IPS-20b (cell line): ENCODE results near the gene ERG28.

Experiments
- H3K27ac ChIP-seq: one replicate; pipeline ENCODE4 v1.5.1; 2013; ENCODE audit warnings: low read length
- H3K27me3 ChIP-seq: 2 replicates; pipeline ENCODE4 v1.6.1; 2013; ENCODE audit warnings: mild to moderate bottlenecking, low read length, inconsistent platforms; ENCODE audit not compliant: insufficient read depth
- H3K36me3 ChIP-seq: 2 replicates; pipeline ENCODE4 v1.6.1; 2013; ENCODE audit warnings: low read depth, mild to moderate bottlenecking, inconsistent platforms, low read length, moderate library complexity; ENCODE audit not compliant: insufficient read depth
- H3K4me1 ChIP-seq: 2 replicates; pipeline ENCODE4 v1.6.1; 2013; ENCODE audit warnings: mild to moderate bottlenecking, control low read depth, inconsistent platforms, low read length, moderate library complexity; ENCODE audit not compliant: insufficient read depth
- H3K4me3 ChIP-seq: 2 replicates; pipeline ENCODE4 v1.5.1; 2013; ENCODE audit warnings: mild to moderate bottlenecking, low read length, inconsistent platforms
- H3K9ac ChIP-seq: 2 replicates; pipeline ENCODE4 v1.6.1; 2013; ENCODE audit warnings: low read depth, mild to moderate bottlenecking, inconsistent platforms, low read length, moderate library complexity
- H3K9me3 ChIP-seq: 2 replicates; pipeline ENCODE4 v1.6.1; 2013; ENCODE audit warnings: mild to moderate bottlenecking, low read depth, low read length, inconsistent platforms; ENCODE audit not compliant: insufficient read depth

The ERG28 gene

DNA sequence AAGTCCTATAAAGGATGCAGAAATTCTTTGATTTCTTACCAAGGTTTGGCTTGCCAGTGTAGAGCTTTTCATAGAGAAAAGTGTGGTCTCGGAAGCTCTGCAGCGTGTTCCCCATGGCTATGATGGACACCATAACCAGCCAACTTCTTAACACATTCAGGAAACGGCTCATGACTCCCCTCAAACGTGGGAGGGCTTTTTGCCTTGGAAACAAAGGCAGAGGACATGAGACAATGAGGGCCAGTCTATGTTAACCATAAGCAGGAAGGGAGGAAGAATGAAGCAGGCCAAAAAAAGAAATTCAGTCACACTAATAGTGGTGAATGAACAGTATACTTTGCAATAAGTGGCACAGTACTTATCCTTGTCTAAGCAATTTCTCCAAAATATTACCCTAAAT, 3.3 kb downstream of the ERG28 start:
- Histone ChIP-seq H3K4me3 (no peak overlapping the region), H3K9ac (no peak overlapping the region), H3K27me3 (no peaks in the 10 kb centered on the region), H3K36me3 (peaks cover 64% of the 10 kb centered on the region), H3K9me3 (no peaks in the 10 kb centered on the region), H3K4me1 (peaks cover 8% of the 10 kb centered on the region; the same call in 1 of the 2 replicates), H3K27ac (no peak overlapping the region)

DNA sequence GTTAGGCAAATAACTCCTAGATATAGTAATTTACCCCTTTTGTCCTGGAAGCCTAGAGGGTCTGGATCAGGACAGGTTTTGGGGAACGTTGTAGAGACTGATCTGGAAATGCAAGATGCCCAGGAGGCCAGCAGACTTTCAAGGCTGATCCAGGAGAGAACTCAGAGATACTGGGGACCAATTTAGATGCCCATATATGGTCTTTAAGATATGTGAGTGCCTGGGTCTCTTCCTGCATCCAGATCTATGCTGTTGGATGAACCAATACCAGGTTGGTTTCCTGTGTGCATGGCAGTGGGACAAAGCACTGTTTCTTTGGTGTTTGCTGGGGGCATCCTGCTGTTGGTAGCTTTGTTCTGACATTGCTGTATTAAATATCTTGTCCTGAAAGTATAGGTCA, 5.4 kb downstream of the ERG28 start:
- Histone ChIP-seq H3K27ac (no peak overlapping the region), H3K4me3 (no peak overlapping the region), H3K9ac (no peak overlapping the region), H3K9me3 (no peaks in the 10 kb centered on the region), H3K4me1 (peaks cover 7% of the 10 kb centered on the region; the same call in 1 of the 2 replicates), H3K36me3 (peaks cover 85% of the 10 kb centered on the region), H3K27me3 (no peaks in the 10 kb centered on the region)

DNA sequence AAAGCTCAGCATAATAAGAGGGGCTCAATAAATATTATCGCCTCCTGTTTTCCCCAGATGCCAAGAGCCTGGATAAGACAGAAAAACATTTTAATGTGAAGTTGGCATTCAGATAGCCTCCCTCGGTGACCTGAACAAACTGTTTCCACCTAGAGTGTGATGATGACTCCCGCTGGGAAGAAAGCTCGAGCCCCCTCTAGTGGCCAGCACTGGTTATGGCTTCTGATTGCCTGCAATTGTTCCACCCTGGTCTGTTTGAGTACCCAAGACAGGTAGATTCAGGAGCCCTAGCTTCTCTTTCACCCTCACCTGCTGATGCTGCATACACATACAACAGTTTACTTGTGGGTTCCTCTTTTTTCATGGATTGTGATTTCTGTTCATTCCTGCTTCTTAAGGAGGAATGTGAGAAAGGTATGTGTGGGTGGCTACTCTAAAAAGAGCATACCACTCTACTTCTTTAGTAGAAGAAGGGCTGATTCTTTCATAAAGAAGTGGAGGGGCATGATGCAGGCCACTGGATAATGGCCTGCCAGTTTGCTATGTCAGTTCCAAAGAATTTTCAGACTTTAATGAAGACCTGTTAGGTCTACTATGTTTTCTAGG, 6.4 kb downstream of the ERG28 start:
- Histone ChIP-seq H3K27ac (no peak overlapping the region), H3K4me3 (no peak overlapping the region), H3K9ac (no peak overlapping the region), H3K36me3 (peaks cover 95% of the 10 kb centered on the region), H3K27me3 (no peaks in the 10 kb centered on the region), H3K9me3 (no peaks in the 10 kb centered on the region), H3K4me1 (0 out of 2 replicates have a peak, but pooled peaks cover 2% of the 10 kb centered on the region)

DNA sequence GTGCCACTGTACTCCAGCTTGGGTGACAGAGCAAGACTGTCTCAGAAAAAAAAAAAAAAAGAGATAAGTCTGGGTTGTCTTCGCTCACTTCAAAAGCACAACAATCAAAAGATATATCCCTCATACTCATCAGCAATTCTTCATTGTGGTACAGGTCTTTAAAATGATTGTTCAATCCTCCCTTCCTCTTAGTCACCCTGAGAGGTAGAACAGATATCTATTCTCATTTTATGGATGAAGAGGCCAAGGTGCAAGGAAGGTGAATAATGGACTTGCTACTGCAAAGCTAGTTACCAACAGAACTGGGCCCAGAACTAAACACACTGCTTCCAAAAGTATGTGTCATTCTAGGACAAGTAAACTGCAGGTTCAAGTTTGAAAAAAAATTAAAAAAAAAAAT, 7.1 kb downstream of the ERG28 start:
- Histone ChIP-seq H3K36me3 (peaks cover 97% of the 10 kb centered on the region), H3K9me3 (no peaks in the 10 kb centered on the region), H3K27ac (no peak overlapping the region), H3K4me1 (0 out of 2 replicates have a peak, but pooled peaks cover 2% of the 10 kb centered on the region), H3K9ac (no peak overlapping the region), H3K27me3 (no peaks in the 10 kb centered on the region), H3K4me3 (no peak overlapping the region)

DNA sequence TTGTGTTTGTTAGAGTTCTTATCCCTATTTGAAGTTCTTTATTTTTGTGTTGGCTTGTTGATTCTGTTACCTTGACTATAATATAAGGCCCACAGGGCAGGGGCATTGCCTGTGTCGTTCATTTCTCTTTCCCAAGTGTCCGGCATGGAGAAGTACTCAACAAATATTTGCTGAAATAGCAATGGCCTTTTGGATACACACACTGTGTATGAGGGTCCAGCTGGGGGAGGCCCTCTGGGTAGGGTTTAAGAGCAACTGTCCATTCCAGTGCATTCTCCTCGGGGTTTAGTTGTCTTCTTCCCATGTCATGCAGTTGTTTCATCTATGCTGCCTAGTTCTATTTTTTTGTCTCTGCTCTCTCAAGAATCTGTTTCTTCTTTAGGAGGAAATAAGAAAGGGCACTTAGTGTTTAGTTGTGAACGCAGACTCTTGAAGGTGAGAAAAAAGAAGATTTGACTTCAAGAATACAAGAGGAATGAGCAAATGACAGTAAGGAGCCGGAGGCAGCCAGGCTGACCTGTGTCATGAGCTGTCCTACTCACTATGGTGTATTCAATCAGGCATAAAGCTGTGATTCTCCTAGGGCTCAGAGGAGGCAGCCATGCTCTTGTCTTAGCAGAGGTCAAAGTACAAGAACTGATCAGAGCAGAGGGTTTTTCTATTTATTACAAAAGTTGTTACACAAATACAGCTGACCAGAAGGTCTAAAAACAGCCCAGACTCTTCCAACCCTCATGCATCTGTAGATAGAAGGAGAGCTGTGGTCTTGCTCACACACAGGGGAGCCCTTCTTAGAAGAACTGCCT, 10.2 kb downstream of the ERG28 start:
- Histone ChIP-seq H3K9me3 (no peaks in the 10 kb centered on the region), H3K27ac (no peak overlapping the region), H3K36me3 (peaks cover 79% of the 10 kb centered on the region), H3K4me1 (0 out of 2 replicates have a peak, but pooled peaks cover 2% of the 10 kb centered on the region), H3K4me3 (no peak overlapping the region), H3K9ac (no peak overlapping the region), H3K27me3 (no peaks in the 10 kb centered on the region)

DNA sequence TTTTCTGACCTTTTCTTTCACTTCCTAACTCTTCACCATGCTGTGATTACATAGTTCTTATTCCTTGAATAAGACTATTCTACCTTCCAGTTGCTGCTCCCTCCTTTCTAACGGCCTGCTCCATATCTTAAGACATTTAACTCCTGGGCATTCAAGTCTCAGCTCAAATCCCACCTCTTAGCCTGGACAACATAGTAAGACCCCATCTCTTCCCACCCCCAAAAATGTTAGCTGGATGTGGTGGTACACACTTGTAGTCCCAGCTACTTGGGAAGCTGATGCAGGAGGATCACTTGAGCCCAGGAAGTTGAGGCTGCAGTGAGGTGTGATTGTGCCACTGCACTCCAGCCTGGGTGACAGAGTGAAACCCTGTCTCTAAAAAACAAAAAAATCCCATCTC, 10.9 kb downstream of the ERG28 start:
- H3K9ac ChIP-seq = no peak overlapping the region
- H3K9me3 ChIP-seq = no peaks in the 10 kb centered on the region
- H3K36me3 ChIP-seq = peaks cover 72% of the 10 kb centered on the region
- no peaks in the 10 kb centered on the region for H3K27me3 ChIP-seq
- 0 out of 2 replicates have a peak, but pooled peaks cover 2% of the 10 kb centered on the region for H3K4me1 ChIP-seq
- H3K4me3 ChIP-seq = no peak overlapping the region
- no peak overlapping the region for H3K27ac ChIP-seq

DNA sequence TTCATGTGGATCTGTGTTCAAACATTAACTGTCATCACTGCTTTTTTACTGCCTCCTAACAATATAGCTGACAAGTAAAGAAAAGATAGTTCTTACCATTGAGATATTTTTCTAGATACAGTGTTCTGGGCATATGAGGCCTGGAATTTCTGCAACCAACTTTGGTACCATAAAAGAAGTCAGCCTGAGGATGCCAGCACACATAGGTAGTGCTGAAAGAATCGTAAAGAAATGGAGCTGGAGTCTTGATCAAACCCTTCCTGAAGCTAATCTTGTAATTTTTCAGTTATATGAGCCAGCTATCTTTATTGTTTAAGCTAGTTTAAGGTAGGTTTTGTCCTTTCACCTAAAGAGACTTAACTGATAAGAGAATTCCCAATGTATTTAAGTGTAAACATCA, 11.3 kb downstream of the ERG28 start:
- no peaks in the 10 kb centered on the region for H3K27me3 ChIP-seq
- H3K27ac ChIP-seq = no peak overlapping the region
- H3K36me3 ChIP-seq = peaks cover 68% of the 10 kb centered on the region

DNA sequence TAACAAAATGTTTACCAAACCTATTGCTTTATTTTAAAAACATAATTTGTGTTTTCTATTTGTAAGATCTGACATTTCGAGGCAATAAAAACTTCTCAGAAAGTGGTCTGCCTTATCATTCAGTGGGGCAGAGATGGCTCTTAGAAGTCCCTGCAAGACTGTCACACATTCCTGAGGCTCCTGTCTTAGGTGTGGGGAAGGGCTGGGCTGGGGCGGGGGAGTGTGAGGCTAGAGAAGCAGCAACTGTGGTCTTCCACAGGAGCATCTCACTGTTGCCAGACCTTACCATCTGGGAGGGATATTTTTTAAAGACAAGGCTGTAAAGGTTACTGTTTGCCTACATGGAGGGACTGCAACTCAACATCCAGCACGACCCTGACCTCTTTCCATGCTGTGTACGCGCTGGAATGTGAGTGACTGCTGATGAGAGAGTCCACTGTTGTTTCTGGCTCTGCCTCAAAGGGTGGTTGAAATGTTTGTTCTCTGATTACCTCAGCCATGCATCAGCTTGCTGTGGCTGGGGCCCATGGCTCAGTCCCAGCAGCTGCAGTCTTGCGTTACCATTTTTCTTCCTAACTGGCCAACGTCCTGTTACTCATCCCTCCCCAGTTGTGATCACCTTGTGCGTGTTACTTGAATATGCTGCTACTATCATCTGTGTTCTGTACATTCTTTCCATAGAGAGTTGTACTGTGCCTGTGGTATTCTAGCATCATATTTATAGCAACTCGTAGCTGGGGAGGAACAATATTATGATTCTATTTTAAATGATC, 12.4 kb downstream of the ERG28 start:
- Histone ChIP-seq H3K4me1 (no peaks in the 10 kb centered on the region), H3K9me3 (no peaks in the 10 kb centered on the region), H3K9ac (no peak overlapping the region), H3K4me3 (no peak overlapping the region), H3K27me3 (no peaks in the 10 kb centered on the region), H3K27ac (no peak overlapping the region), H3K36me3 (peaks cover 57% of the 10 kb centered on the region)

More for the DNA sequence above, 11.3 kb downstream of the ERG28 start:
- no peak overlapping the region for H3K4me3 ChIP-seq
- H3K9ac ChIP-seq = no peak overlapping the region
- no peaks in the 10 kb centered on the region for H3K9me3 ChIP-seq
- 0 out of 2 replicates have a peak, but pooled peaks cover 2% of the 10 kb centered on the region for H3K4me1 ChIP-seq

DNA sequence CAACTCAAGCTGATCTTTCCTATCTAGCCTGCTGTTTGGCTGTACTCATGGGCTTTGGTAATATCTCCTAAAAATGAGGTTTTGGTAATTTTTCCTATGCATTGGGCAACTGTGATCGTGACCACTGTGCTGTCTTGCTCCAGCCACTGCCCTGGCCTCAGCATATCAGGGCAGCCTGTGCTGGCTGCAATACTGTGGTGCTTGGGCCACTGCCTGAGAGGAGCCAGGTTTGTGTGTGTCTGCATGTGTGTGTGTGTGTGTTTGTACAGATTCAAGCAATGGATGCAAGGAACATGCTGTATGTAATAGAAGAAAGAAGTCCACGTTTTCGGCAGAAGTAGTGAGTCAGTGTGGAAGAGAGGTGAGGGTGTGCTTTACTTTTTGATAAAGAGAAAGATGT, 13.0 kb downstream of the ERG28 start:
- Histone ChIP-seq H3K36me3 (peaks cover 52% of the 10 kb centered on the region), H3K27me3 (no peaks in the 10 kb centered on the region), H3K9ac (no peak overlapping the region), H3K9me3 (no peaks in the 10 kb centered on the region), H3K27ac (no peak overlapping the region), H3K4me1 (no peaks in the 10 kb centered on the region), H3K4me3 (no peak overlapping the region)

DNA sequence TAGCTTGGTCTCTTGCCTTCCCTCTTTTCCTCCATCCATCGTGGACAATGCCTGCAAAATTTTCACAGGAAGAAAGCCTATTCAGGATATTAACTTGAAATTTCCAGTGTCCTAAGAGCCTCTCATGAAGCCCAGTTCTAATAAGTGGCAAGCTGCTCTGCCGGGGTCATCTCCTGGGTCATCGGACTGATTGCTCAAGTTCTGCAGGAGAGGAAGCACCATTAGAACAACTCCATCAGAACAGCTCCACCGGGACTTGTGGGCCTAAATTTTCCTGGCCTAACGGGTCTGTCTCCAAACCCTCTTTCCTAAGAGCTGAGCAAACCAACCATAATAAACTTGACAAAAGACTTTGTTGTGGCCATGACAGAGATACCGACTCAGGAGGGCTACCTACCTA, 13.9 kb downstream of the ERG28 start:
- Histone ChIP-seq H3K4me3 (no peak overlapping the region), H3K9me3 (no peaks in the 10 kb centered on the region), H3K4me1 (no peaks in the 10 kb centered on the region), H3K36me3 (peaks cover 44% of the 10 kb centered on the region), H3K27me3 (no peaks in the 10 kb centered on the region), H3K9ac (no peak overlapping the region), H3K27ac (no peak overlapping the region)

DNA sequence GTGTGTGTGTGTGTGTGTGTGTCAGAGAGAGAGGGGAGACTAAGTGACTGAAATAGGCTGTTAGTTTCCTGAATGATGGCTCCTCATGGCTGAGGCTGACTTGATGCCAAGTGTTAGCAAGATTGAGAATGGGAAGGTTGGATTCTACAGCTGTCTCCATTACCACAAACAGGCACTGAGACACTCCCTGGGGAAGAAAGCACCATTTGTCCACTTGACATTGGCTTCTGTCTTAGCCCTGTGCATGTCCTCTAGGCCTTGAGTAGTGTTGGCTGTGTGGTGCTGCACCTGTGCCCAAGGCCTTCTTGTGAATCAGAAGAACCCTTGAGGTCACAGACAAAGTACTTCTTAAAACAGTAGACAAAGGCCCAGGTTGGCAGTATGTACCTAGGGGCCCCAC, 15.6 kb downstream of the ERG28 start:
- H3K9me3 ChIP-seq = no peaks in the 10 kb centered on the region
- no peak overlapping the region for H3K9ac ChIP-seq
- no peaks in the 10 kb centered on the region for H3K27me3 ChIP-seq
- H3K4me3 ChIP-seq = no peak overlapping the region
- H3K36me3 ChIP-seq = peaks cover 27% of the 10 kb centered on the region
- H3K4me1 ChIP-seq = no peaks in the 10 kb centered on the region
- no peak overlapping the region for H3K27ac ChIP-seq
